GM21390 (cell line): ENCODE measurements around the gene UBE2R2.
"Not testable (repeated sequence)": the region's sequence is repeated elsewhere in the genome, so short reads cannot be mapped to it uniquely, and the experiment has no call there.

Source experiments
- ATAC-seq: cut with Tn5 transposase; IDR thresholded peaks from one replicate; pipeline ENCODE4 v1.9.1; 2021; ENCODE audit not compliant: unreplicated experiment

UBE2R2 gene

GRCh38 chr9:33924978-33925797, 108.2 kb downstream of the UBE2R2 start:
- ATAC-seq: no peak

GRCh38 chr9:33926746-33927485, 110.0 kb downstream of the UBE2R2 start:
- no peak for ATAC-seq

GRCh38 chr9:33927694-33928093, 110.7 kb downstream of the UBE2R2 start:
- no peak for ATAC-seq

- no peak for ATAC-seq
Measured at GRCh38 chr9:33931326-33931725, 114.4 kb downstream of the UBE2R2 start.

- no peak for ATAC-seq
Measured at GRCh38 chr9:33932078-33932807, 115.3 kb downstream of the UBE2R2 start.

GRCh38 chr9:33934188-33934878, 117.4 kb downstream of the UBE2R2 start:
- ATAC-seq: no peak

- ATAC-seq: no peak
Measured at GRCh38 chr9:33939924-33940874, 123.2 kb downstream of the UBE2R2 start.

GRCh38 chr9:33942471-33943083, 125.6 kb downstream of the UBE2R2 start:
- no peak for ATAC-seq

- ATAC-seq: no peak
Measured at GRCh38 chr9:33943389-33943788, 126.4 kb downstream of the UBE2R2 start.

GRCh38 chr9:33946779-33947535, 130.0 kb downstream of the UBE2R2 start:
- ATAC-seq: no peak

GRCh38 chr9:33950371-33950770, 133.4 kb downstream of the UBE2R2 start:
- no peak for ATAC-seq

GRCh38 chr9:33952066-33952465, 135.1 kb downstream of the UBE2R2 start:
- ATAC-seq: no peak

GRCh38 chr9:33956544-33956943, 139.6 kb downstream of the UBE2R2 start:
- no peak for ATAC-seq

GRCh38 chr9:33959725-33960124, 142.8 kb downstream of the UBE2R2 start:
- no peak for ATAC-seq

GRCh38 chr9:33962468-33962867, 145.5 kb downstream of the UBE2R2 start:
- not testable (repeated sequence) for ATAC-seq

- ATAC-seq: no peak
Measured at GRCh38 chr9:33964086-33964768, 147.3 kb downstream of the UBE2R2 start.
